ACHN (cell line): ENCODE data around the gene EDN3.
"Not testable (repeated sequence)": the region's sequence is repeated elsewhere in the genome, so short reads cannot be mapped to it uniquely, and the experiment has no call there.

ENCODE experiments used
- DNase-seq: peaks from one replicate; pipeline ENCODE4 v3.0.0-alpha.2; 2015
- in situ Hi-C: cut with HindIII; loops from 2 replicates; pipeline ENCODE4 v1.10.0; 2017; ENCODE audit warnings: low sequenced_read_pairs, low pct_ligation_motif_present, low pct_unique_long_range_greater_than_20kb

EDN3 gene

DNA sequence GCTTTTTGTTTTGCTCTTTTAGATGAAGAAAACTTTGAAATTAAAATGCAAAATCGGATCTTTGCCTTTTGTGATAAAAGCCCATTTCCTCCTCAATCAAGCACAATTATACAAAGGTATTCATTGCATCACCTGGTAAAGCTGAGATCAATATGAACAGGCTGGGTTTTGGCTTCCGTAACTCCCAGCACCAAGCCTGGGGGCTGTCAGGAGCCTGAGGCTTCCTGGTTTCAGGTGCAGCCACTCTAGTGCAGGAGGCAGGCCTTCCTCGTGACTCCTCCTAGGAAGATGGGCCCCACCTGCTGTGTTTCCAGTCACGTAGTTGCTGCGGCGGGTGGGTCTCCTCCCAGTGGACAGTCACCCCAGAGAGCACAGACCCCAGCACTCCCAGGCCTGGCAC lies 54.0 kb downstream of the EDN3 start:
- in situ Hi-C loops = no loop called here
- DNase-seq = no peak

DNA sequence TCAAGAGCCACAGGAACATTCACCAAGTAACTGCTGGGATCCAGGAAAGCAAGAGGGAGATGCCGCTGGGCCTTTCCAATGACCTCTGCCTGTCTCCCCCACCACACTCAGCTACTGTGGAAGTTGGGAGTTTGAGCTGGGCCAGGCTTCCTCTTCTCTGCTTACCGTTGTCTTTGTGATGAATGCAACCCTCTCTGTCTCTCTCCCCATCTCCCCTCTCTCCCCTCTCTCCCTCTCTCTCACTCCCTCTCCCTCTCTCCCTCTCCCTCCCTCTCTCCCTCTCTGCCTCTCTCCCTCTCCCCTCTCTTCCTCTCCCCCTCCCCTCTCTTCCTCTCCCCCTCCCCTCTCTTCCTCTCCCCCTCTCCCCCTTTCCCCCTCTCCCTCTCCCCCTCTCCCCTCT lies 54.8 kb downstream of the EDN3 start:
- in situ Hi-C loops = no loop called here
- DNase-seq = no peak

GRCh38 chr20:59356662-59357165 lies 56.3 kb downstream of the EDN3 start:
- in situ Hi-C loops = no loop called here
- DNase-seq = no peak

GRCh38 chr20:59358793-59359192 lies 58.4 kb downstream of the EDN3 start:
- in situ Hi-C loops, DNase-seq: not testable (repeated sequence)

- DNase-seq = no peak
- in situ Hi-C loops = no loop called here
Observed at GRCh38 chr20:59359906-59360725, 59.7 kb downstream of the EDN3 start.

- DNase-seq = no peak
- in situ Hi-C loops = no loop called here
Observed at GRCh38 chr20:59360934-59361333, 60.5 kb downstream of the EDN3 start.

DNA sequence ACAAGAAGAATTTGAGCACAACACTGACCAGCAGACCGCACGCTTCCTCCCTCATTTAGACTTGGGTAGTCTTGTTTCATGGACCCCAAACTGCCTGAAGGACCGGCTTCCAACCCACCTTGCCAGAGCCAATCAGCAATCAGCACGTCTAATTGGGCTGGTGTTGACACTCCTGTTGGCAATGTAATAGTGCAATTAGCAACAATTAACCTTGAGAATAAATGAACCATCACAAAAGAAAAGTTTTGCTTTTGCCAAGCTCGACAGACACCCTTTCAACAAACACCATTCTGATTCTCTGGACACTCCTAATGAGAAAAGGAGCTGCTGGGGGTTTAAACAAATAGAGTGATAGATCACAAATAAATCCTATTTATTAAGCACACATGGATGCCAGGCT lies 61.0 kb downstream of the EDN3 start:
- in situ Hi-C loops = no loop called here

DNA sequence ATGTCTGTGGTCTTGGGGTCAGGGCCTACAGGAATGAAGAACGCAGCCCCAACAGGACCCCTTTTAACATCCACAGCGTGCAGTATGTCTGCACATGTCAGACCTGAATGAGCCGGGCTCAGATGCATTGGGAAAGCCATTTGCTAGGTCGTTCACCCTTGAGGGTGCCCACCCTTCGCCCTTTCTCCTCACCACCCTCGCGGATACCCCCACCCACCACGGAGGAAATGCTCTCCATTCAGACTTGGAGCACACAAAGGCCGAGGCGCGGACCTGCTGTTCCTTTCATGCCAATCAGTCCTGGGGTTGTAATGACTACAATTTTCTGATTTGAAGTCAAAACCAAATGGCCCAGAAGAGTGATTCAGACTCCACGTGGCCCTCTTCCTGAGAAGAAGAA lies 62.7 kb downstream of the EDN3 start:
- in situ Hi-C loops = no loop called here
- DNase-seq = no peak

More for the DNA sequence above, 61.0 kb downstream of the EDN3 start:
- no peak for DNase-seq

- in situ Hi-C loops = no loop called here
- no peak for DNase-seq
Observed at GRCh38 chr20:59364611-59365010, 64.2 kb downstream of the EDN3 start.

- no peak for DNase-seq
- in situ Hi-C loops = no loop called here
Observed at GRCh38 chr20:59365611-59366285, 65.3 kb downstream of the EDN3 start.

DNA sequence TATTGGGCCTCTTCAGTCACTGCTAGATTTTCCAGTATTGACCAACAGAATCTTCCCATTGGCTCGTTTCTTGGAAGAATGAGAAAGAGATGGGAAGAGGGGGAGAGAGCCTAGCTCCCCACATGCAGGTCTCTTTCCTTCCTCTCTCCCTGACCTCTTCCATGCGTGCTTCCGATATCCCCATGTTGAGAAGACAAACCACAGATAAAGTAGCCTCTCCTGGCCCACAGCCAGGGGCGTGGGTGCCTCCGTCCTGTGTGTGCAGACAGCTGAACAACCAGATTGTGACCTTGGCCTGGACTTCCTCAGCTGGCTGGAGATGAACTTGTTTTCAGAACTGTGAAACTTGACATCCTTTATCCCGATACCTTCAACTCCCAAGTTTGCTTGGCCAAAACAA lies 71.0 kb downstream of the EDN3 start:
- DNase-seq = no peak

GRCh38 chr20:59374261-59374660 lies 73.8 kb downstream of the EDN3 start:
- no peak for DNase-seq
- in situ Hi-C loops = no loop called here

More for the DNA sequence above, 71.0 kb downstream of the EDN3 start:
- in situ Hi-C loops = no loop called here

- in situ Hi-C loops = no loop called here
- DNase-seq = no peak
Observed at GRCh38 chr20:59375541-59375940, 75.1 kb downstream of the EDN3 start.
